MM.1S (cell line): ENCODE measurements around the gene POLD1.

Experiments used
- DNase-seq: peaks from one replicate; pipeline ENCODE4 v3.0.0-alpha.2; 2015
- H2AFZ ChIP-seq: fragments of 300-600 bp; sonication (generic); 2 replicates; pipeline ENCODE4 v1.6.0; 2016; ENCODE audit warnings: antibody characterized with exemption, low read length
- H3F3A ChIP-seq: fragments of 300-600 bp; sonication (generic); 2 replicates; pipeline ENCODE4 v1.6.1; 2016; ENCODE audit warnings: mild to moderate bottlenecking, antibody characterized with exemption, low read length, moderate library complexity, mixed read lengths; ENCODE audit not compliant: insufficient read depth
- H3K27ac ChIP-seq: fragments of 300-600 bp; sonication (generic); 2 replicates; pipeline ENCODE4 v1.5.1; 2016; ENCODE audit warnings: mild to moderate bottlenecking, low read length
- H3K27me3 ChIP-seq: fragments of 300-600 bp; sonication (generic); replicated peaks from 2 replicates; pipeline ENCODE4 v1.6.0; 2016; ENCODE audit warnings: low read length; ENCODE audit not compliant: insufficient read depth
- H3K36me3 ChIP-seq: fragments of 300-600 bp; sonication (generic); replicated peaks from 2 replicates; pipeline ENCODE4 v1.6.1; 2016; ENCODE audit warnings: mild to moderate bottlenecking, low read length, mixed read lengths; ENCODE audit not compliant: insufficient read depth
- H3K4me1 ChIP-seq: fragments of 300-600 bp; sonication (generic); 2 replicates; pipeline ENCODE4 v1.6.1; 2016; ENCODE audit warnings: low read length, mixed read lengths
- H3K4me2 ChIP-seq: fragments of 300-600 bp; sonication (generic); 2 replicates; pipeline ENCODE4 v1.6.0; 2016; ENCODE audit warnings: low read depth, low read length
- H3K4me3 ChIP-seq: fragments of 300-600 bp; sonication (generic); 2 replicates; pipeline ENCODE4 v1.5.1; 2016; ENCODE audit warnings: low read length, mixed read lengths
- H3K79me2 ChIP-seq: fragments of 300-600 bp; sonication (generic); 2 replicates; pipeline ENCODE4 v1.6.1; 2016; ENCODE audit warnings: mixed run types, low read length, mixed read lengths
- H3K9ac ChIP-seq: fragments of 300-600 bp; sonication (generic); 2 replicates; pipeline ENCODE4 v1.6.1; 2016; ENCODE audit warnings: low read length, mixed read lengths
- H3K9me2 ChIP-seq: fragments of 300-600 bp; sonication (generic); replicated peaks from 2 replicates; pipeline ENCODE4 v1.6.1; 2016; ENCODE audit warnings: mild to moderate bottlenecking, low read length, mixed read lengths; ENCODE audit not compliant: insufficient read depth
- H3K9me3 ChIP-seq: fragments of 300-600 bp; sonication (generic); replicated peaks from 2 replicates; pipeline ENCODE4 v1.6.1; 2016; ENCODE audit warnings: mild to moderate bottlenecking, low read length, mixed read lengths; ENCODE audit not compliant: insufficient read depth
- H4K20me1 ChIP-seq: fragments of 300-600 bp; sonication (generic); 2 replicates; pipeline ENCODE4 v1.6.1; 2016; ENCODE audit warnings: mild to moderate bottlenecking, low read length, moderate library complexity, mixed read lengths; ENCODE audit not compliant: insufficient read depth
- CTCF ChIP-seq: fragments of 300-600 bp; sonication (generic); IDR thresholded peaks from 2 replicates; pipeline ENCODE4 v1.5.1; 2016; ENCODE audit warnings: antibody characterized with exemption, low read length, mixed read lengths
- EZH2 ChIP-seq: fragments of 300-600 bp; sonication (generic); optimal IDR thresholded peaks from 2 replicates; pipeline ENCODE3; 2017; ENCODE audit warnings: low read depth, mild to moderate bottlenecking, antibody characterized with exemption, low read length, mixed read lengths
- EZH2phosphoT487 ChIP-seq: fragments of 300-600 bp; sonication (generic); IDR thresholded peaks from 2 replicates; pipeline ENCODE4 v1.6.1; 2018; ENCODE audit warnings: antibody characterized with exemption, low read length

POLD1 gene

DNA sequence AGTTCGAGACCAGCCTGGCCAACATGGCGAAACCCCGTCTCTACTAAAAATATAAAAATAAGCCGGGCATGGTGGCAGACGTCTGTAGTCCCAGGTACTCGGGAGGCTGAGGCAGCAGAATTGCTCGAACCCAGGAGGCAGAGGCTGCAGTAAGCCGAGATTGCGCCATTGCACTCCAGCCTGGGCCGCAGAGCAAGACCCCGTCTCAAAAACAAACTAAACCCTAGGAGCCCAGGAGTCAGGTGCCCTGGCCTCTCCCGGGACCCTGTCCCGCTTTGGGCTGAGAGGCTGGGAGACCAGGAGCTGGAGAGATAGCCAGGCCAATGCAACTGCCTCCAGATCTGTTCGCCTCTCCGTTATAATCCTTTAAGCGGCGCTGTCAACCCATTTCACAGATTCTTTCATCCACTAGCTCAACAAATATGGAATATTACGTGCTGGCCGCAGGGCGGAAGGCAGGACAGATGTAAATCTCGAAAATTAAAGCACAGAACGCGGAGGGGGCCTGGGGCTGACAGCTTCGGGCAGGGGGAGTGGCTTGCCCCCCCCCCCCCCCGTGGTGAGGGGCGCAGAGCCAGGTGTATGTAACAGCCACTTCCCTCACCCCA lies 43.3 kb downstream of the POLD1 start:
- no peak overlapping the region for H3K27ac ChIP-seq
- TF ChIP-seq CTCF (no peak), EZH2 (no peak), EZH2phosphoT487 (no peak)
- no peak overlapping the region for H3K9ac ChIP-seq
- H3K36me3 ChIP-seq, result no peaks in the 10 kb centered on the region
- peak overlapping the region; percentile 58; the same call in 1 of the 2 replicates for H3K4me2 ChIP-seq
- H4K20me1 ChIP-seq, result no peaks in the 10 kb centered on the region
- no peak overlapping the region for H2AFZ ChIP-seq
- H3K9me2 ChIP-seq, result no peaks in the 10 kb centered on the region
- H3K9me3 ChIP-seq, result no peaks in the 10 kb centered on the region
- H3F3A ChIP-seq, result no peaks in the 10 kb centered on the region
- H3K79me2 ChIP-seq, result no peaks in the 10 kb centered on the region
- no peak for DNase-seq
- no peak overlapping the region for H3K4me3 ChIP-seq
- peaks cover 38% of the 10 kb centered on the region for H3K27me3 ChIP-seq
- H3K4me1 ChIP-seq, result peaks cover 11% of the 10 kb centered on the region

DNA sequence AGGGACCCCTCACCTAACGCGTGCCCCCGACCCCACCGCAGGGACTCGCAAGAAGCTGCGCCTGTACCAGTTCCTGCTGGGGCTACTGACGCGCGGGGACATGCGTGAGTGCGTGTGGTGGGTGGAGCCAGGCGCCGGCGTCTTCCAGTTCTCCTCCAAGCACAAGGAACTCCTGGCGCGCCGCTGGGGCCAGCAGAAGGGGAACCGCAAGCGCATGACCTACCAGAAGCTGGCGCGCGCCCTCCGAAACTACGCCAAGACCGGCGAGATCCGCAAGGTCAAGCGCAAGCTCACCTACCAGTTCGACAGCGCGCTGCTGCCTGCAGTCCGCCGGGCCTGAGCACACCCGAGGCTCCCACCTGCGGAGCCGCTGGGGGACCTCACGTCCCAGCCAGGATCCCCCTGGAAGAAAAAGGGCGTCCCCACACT lies 43.9 kb downstream of the POLD1 start:
- Histone ChIP-seq H3K9me2 (no peaks in the 10 kb centered on the region), H3K27me3 (peaks cover 44% of the 10 kb centered on the region), H3K79me2 (no peaks in the 10 kb centered on the region), H3K9ac (no peak overlapping the region), H3K4me1 (peaks cover 13% of the 10 kb centered on the region), H3F3A (no peaks in the 10 kb centered on the region), H3K27ac (no peak overlapping the region), H3K9me3 (no peaks in the 10 kb centered on the region), H3K4me2 (peak overlapping the region; percentile 58), H3K4me3 (peak overlapping the region; percentile 22; the same call in 1 of the 2 replicates), H2AFZ (no peak overlapping the region; the same call in 1 of the 2 replicates), H4K20me1 (no peaks in the 10 kb centered on the region), H3K36me3 (no peaks in the 10 kb centered on the region)
- TF ChIP-seq EZH2phosphoT487, result no peak
- no peak for TF ChIP-seq EZH2
- TF ChIP-seq CTCF, result no peak
- peak; percentile 25 for DNase-seq

- no peak overlapping the region for H3K9ac ChIP-seq
- H3K4me2 ChIP-seq, result no peak overlapping the region
- no peaks in the 10 kb centered on the region for H3K79me2 ChIP-seq
- no peak overlapping the region for H3K27ac ChIP-seq
- TF ChIP-seq EZH2 (no peak), EZH2phosphoT487 (no peak), CTCF (no peak)
- H3K4me1 ChIP-seq, result peaks cover 13% of the 10 kb centered on the region
- H3K27me3 ChIP-seq, result peaks cover 45% of the 10 kb centered on the region
- H3K9me2 ChIP-seq, result no peaks in the 10 kb centered on the region
- no peaks in the 10 kb centered on the region for H3K36me3 ChIP-seq
- H2AFZ ChIP-seq, result no peak overlapping the region
- H3F3A ChIP-seq, result no peaks in the 10 kb centered on the region
- H3K4me3 ChIP-seq, result no peak overlapping the region
- DNase-seq, result no peak
- no peaks in the 10 kb centered on the region for H3K9me3 ChIP-seq
- H4K20me1 ChIP-seq, result no peaks in the 10 kb centered on the region
These were observed 44.8 kb downstream of the POLD1 start for GRCh38 chr19:50428772-50429463.
